GM21360 (cell line): ENCODE measurements around the gene LRRC4C.

ENCODE experiments used
- ATAC-seq: cut with Tn5 transposase; IDR thresholded peaks from one replicate; pipeline ENCODE4 v1.9.1; 2021; ENCODE audit warnings: mild to moderate bottlenecking, moderate library complexity; ENCODE audit not compliant: unreplicated experiment

The LRRC4C gene

DNA sequence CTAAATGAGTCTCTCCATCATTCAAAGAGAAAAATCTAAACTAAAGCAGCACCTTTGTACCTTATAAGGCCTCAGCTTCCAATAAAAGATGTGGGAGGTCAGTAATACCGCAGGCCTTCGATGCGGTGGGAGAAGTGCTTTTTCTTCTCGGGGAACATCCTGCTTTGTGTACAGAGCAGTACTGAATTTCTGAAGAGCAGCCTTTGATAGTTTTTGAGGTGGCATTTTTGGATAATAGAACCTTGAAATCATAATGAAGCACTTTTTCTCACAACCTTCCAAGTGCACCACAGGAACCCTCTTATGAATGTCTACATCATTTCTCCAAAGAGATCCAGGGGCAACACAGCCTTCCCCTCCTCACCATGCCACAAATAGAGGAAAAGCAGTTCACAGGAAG is 39.6 kb downstream of the LRRC4C start:
- no peak for ATAC-seq

DNA sequence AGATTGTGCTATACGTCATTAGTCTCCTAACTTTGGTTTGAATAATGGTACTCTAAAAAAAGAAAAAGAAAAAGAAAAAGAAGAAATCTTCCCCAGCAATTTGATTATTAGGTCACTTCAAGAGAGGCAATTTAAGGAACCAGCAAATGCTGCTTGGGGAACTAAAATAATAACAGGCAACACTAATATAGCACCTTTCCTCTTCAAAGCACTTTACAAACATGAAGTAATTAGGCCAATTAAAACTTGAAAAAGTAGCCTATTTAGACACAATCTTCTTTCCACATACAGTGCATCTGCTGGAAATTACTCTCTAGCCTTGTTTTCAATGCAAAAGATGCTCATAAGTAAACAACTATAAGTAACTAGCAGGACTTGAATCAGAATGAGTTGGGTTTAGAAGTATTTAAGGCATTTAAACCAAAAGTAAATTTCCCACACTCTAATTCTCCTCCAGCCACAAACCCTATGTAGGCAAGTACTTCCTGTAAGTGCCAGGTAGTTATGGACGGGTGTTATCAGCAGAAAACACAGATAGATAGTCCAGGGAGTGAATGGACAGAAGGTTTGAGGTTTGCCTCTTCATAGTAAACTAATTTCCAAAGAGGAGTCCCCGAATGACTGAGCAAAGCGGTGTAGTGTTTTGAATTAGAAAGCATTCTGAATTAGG is 44.5 kb downstream of the LRRC4C start:
- no peak for ATAC-seq

DNA sequence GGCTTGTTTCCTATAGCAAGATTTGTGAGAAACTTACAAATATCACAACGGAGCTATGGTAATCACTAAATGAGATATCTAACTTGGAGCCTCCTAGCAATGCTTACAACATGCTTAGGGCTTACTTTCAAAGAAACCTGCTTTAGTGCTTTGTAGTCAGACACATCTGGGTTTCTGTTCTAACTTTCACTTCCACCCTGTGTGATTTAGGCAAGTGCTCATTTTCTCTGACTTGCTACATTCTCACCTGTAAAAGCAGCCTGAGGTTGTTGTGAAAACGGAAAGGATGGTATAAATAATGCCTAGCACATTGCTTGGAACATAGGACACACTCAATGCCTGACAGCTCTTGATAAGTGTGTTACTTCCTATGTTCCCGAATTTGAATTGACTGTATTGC is 45.6 kb downstream of the LRRC4C start:
- peak; percentile 93 for ATAC-seq

DNA sequence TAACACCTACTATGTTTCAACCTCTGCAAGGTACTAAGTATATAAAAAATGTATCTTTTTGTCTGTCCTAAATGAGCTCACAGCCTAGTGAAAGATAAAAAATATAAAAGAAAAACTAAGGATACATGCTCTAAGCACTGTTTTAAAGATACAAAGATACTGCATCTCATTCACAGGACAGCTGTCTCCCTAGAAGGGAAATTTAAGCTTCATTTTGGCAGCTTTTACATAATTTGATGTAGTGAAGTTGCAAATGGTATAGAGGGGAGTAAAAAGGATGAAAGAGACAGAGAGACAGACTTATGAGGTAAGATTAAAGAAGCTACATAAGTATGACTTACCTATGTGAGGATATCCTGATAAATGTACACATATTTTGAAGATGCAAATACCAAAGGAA is 53.6 kb downstream of the LRRC4C start:
- no peak for ATAC-seq

DNA sequence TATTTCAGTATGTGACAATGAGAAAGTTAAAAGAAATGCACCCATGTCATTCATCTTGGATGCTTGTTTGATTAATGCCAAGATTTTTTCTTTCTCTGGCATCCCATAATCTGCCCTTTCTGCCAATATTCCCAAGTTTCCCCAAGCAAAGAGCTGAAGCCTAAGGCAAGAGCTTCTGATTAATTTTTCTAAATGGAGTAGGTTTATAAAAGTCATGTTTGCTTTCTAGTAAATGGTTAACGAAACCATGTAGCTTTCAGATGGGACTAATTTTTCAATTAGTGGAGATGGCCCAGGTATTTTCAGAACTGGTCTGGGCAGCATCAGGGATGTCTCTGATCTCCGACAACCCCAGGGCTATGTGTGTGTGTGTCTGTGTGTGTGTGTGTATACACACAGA is 55.3 kb downstream of the LRRC4C start:
- ATAC-seq, result no peak

DNA sequence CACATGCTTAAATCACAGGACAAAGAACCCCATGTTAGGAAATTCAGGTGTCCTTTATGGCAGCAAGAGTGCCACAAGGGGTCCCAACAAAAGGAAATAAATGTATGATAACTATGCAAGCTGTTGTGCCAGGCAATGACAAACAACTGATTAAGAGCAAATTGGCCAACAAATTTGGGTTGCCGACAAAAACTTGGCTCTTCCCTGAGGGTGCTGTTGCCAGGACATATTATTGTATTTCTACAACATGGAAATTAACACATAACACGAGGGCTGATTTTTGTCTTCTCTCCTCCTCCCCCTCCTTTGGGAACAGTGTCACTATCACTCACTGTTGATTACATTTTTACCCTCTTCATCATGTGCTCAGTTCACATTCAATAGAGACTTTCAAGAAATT is 56.0 kb downstream of the LRRC4C start:
- no peak for ATAC-seq

DNA sequence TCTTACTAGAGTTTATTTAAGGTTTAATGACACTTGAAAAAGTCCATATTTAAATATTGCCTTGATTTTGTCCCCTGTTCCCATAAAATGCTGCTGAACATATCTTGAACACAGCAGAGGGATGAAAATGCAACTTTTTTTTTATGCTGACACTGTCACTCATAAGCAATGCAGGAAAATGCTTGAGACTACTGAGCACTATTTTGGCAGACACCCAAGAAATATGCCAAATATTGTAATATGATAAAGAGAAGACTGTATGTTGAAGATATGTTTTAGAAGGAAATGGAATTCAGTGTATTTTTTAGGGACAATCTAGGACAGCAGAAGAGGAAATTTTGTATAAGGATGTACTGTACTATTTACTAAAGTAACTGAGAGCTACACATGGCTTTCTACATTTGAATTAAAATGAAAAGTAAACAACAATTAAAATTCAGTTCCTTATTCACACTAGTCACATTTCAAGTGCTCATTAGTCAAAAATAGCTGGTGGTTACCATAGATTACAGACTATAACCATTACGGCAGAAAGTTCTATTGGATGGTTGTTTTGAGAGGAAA is 58.6 kb downstream of the LRRC4C start:
- ATAC-seq, result no peak

DNA sequence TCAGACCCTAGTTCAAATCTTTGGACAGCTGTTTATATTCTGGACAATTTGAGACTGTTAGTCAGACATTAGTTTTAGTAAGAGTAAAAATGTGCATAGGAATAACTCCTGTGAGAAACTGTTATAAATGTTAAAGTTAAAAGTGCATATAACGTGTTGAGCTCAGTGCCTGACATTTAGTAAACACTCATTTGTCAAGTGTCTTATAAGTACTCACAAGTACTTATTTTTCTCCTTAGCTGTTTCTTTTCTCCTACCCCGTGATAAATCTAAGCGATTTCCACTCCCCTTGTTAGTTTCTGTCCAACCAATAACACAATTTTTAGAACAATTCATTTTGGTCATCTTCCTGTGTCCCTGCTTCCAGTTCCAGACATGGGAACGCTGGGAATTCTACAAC is 59.3 kb downstream of the LRRC4C start:
- ATAC-seq, result no peak

DNA sequence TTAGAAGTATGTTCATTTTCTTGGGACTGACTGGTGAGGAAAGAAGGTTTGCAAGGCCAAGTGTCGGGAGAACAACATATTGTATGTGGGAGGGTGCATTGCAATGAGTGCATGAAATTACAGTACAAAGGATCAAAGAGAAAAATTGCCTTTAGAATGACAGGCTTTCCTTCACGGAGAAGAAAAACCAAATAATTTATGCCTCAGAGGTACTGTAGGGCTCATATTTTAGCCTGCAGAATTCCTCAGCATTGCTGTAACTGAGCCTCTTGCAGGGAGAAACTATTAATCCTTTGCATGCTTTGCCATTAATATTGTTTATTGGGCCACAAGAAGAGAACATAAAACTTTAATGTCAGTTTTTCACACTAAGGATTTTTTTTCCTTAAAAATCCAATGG is 60.1 kb downstream of the LRRC4C start:
- no peak for ATAC-seq

DNA sequence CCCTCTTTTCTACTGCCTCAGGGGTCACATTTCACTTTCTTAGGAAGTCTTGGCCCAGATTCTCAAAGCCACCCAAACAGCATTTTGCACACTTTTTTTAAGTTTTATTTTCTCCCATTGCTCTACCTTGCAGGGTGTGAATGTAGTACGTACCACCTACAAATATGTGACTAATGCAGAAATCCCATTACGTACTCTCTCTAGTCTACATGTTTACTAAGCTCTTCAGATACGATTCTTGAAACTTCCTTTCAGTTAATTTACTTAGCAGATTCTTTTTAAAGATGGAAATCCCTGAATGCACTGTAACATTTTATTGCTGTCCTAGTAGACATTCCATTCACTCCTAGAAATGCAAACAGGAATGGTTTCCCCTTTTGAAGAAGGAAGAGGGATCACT is 61.3 kb downstream of the LRRC4C start:
- ATAC-seq, result no peak

DNA sequence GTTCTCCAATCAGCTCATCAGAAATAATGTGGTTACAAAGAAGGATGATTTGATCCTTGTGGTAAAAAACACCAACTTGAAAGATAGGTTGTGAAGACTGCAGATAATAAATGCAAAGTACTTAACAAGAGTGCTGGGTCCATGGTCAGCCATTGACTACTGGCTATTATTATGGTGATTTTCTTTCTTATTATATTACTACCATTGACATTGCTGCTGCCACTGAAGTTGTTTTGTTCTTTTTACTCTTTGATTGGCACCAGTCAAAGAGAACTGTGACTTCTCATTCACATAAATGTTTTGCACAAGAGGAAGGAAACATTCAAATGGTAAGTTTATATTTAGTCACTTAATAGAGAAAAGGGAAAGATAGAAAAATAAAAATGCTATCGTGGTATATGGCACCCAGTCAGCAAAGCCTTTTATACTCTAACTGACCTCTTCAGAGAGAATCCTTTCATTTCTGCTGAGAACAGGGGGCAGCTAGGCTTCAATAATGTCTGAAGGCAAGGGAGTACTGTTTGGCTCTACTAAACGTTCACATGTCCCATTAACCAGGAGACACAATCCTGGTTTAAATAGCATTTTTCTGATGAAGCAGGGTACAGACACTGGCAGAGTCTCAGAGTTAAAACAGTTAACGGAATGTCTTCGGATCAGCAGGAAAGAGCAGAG is 64.8 kb downstream of the LRRC4C start:
- no peak for ATAC-seq

DNA sequence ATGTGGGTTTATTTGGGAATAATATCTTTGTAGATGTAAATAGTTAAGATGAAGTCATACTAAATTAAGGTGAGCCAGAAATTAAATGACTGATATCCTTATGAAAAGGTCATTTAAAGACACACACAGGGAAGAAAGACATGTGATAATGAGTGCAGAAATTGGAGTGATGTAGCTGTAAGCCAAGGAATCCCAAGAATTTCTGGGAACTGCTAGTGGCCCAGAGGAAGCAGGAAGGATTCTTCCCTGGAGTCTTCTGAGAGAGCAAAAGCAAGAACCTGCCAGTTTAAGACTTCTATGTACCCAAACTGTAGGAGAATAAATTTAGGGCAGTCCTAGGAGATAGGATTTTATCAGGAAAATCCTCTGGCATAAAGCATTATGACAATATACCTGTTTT is 66.9 kb downstream of the LRRC4C start:
- ATAC-seq, result no peak

DNA sequence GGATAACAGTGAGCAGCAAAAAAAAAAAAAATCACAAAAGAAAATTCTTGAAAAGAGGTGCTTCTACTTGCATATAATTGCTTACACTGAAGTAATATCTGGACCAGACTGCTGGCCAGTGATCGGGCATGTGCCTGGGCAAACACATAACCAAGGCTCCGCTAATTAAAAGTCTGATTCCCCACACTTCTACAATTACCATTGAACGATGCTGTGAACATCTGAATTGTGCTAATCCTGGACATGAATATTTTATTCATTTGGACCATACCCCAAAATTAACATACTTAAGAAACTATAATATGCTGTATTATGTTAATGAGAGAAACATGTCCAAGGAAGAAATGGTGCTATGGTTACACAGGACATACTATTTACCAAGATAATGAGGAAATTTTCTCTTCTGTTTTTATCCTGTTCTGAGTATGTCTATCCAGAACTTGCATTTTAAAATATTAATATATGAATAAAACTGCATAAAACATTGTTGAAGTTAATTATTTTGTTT is 69.8 kb downstream of the LRRC4C start:
- no peak for ATAC-seq

DNA sequence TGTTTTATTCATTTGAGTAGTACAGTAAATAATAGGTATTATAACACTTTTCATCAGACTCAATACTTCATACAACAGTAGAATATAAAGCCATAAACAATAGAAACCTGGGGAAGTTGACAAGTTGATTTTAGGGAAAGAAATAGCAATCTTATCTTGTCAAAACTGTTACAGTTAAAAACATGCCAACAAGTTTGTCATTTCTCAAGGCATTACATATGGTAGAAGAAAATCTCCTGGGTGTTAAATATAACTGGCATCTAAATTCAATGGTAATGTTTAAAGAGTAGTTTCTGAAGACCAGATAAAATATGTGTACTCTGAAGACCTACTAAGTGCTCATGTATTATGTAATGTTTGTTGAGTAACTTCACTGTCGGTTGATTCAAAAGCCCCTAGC is 75.1 kb downstream of the LRRC4C start:
- no peak for ATAC-seq

DNA sequence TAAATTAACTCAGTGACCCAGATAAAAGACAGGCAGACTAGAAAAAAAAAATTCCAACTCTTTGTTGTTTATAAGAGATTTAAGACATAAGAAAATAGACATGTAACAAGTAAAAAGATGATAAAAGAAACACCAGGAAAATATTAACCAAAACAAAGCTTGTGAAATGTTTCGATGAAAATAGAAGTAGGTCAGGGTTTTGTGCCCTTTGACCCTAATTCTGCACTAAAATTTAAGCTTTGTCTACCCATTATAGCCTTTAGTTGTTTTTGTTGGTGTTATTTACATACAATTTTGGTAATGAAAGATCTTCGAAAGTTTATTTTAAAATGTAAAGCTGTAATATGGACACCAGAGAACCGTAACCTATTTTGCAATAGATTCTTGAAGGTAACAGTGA is 75.7 kb downstream of the LRRC4C start:
- ATAC-seq, result no peak

DNA sequence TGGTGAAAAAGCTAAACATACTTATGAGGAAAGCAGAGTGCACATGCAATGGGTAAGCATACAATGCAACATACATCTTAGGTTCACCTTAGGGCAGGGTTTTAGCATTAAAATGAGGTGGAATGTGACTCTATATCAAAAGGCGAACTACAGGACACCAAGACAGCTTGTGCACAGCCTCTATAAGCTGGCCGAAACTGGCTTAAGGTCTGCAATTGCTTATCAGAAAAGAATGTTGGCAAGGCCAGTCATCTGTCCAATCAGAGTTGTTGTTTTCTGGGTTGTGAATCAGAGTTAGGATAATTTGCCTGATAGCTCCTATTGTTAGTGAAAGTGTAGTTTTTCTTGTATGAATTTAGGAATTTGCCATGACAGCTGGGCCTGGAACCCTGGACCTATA is 76.5 kb downstream of the LRRC4C start:
- no peak for ATAC-seq

DNA sequence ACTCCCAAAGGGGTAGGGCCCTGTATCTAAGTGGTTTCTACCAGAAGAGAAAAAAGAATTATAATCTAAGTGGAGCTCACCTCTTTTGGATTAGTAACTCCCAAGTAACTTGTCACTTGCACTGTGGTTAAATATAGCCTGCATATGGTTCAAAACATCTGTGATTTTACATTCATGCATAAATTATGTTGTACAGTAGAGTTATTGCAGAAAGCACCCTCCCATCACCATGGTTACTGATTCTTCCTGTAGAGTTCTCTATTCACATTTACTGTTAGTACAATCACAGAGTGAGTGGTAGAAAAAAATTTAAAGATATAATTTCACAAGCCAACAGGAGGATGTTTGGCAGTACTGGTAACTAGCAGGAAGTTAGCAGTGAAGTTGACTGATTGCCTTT is 80.4 kb downstream of the LRRC4C start:
- no peak for ATAC-seq

DNA sequence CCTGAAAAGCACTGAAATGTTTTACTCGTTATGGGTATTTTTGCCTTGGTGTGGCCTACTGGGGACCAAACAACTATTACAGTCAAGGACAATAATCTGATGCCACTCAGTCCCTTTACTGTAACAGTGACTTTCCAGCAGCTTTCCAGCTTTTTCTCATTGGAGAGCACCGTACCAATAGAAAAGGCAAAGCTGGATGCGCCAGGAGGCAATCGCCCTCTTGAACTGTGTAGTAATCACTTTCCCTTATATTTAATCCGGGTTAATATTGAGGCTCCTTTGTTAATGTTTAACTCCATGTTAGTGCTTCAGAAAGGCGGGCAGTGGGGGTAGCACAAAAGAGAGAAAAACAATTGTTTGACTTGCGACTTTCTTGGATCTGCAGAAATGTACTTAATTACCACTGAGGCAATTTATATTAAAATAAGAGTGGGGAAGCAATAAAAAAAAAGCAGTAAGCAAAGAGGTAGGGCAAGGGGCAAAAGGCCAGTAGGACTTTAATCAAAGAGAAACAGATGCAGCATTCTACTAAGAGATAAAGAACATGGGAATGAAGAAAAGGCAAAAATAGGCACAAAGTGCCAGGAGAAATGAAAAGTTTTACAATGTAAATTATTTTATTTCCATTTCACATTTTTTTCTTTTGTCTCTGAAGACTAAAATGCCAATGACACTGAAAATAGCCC is 81.6 kb downstream of the LRRC4C start:
- ATAC-seq, result no peak

DNA sequence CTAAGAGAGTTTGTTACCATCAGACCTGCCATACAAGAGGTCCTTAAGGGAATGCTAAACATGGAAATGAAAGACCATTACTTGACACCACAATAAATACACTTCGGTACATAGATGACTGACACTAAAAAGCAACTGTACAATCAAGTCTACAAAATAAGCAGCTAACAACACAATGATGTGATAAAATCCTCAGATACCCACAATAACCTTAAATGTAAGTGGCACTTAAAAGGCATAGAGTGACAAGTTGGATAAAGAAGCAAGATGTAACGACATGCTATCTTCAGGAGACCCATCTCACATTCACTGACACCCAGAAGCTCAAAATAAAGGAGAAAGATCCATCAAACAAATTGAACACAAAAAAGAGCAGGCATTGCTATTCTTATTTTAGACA is 107.6 kb downstream of the LRRC4C start:
- no peak for ATAC-seq

DNA sequence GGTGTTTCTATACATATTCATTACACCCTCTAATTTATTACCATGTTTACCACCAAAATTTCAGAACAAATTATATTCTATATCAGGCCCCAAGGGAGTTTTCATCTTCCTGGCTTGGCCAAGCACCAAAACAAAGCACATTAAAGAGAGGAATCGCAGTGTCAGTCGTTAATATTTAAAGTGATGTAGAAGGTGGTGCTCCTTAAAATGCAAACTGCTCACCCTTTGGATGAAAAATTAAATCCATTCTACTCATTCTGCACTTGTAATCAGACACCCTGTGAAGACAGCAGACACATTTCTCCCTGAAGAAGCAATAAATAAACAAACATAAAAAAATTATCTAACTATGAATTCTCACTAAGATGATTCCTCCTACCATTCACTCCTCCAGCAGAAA is 113.4 kb downstream of the LRRC4C start:
- no peak for ATAC-seq

DNA sequence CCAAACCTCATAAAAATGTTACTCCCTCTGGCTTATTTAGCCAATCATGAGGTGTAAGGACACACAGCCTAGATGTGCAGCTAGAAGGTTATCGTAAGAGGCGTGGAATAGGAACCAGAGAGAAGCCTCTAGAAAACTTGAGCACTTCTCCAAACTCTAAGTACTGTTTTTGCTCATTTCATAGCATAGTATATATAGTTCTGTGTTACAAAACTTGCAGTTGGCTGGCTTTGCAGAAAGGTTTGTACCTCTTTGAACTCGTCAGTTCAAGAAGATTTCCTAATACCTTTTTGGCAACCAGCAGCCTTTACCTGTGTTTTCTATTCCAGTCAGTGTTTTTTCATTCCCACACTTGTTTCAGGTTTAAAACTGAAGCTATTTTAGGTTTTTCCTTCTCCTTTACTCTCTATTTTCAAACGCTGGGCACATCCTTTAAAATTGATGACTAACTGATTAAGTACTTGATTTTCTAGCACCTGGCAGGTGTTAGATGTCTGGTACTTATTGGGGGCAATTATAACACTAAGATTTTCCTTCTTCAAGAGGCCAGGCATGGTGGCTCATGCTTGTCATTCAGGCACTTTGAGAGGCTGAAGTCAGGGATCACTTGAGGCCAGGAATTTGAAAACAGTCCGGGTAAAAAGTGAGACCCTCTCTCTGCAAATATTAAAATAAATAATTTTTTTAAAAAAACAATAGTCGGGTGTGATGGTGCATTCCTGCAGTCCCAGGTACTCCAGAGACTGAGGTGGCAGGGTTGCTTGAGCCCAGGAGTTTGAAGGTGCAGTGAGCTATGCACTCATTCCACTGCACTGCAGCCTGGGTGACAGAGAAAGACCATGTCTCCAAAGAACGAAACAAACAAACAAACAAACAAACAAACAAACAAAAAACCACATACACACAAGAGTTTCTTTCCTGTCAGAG is 125.2 kb downstream of the LRRC4C start:
- ATAC-seq, result no peak
